Keratinocyte (primary cell): Measurements from ENCODE around the gene PLAAT4.

Experiments
- CTCF ChIP-seq, 3 experiments: IDR thresholded peaks in 1 of 3; conservative IDR thresholded peaks in 1 of 3; optimal IDR thresholded peaks in 1 of 3; 2 replicates in 2 of 3; 3 replicates in 1 of 3; pipeline versions ENCODE3 to v1.5.1; 2011; ENCODE audit warnings: low read length in 3 of 3, mild to moderate bottlenecking in 3 of 3, moderate library complexity in 2 of 3, control low read depth in 1 of 3, inconsistent platforms in 1 of 3; ENCODE audit not compliant: insufficient read depth in 2 of 3; ENCODE audit errors: extremely low read depth in 1 of 3
- EZH2 ChIP-seq: IDR thresholded peaks from one replicate; pipeline ENCODE4 v1.6.1; 2012; ENCODE audit warnings: inconsistent platforms, mild to moderate bottlenecking, low read length, moderate library complexity

GRCh38 chr11:63490551-63491239 is 45.9 kb upstream of the PLAAT4 start, which contains the start of gene PLAAT5:
- peak; percentile 76 for TF ChIP-seq EZH2
- no peak for TF ChIP-seq CTCF (optimal IDR thresholded peaks at IDR 0.05 in 1 of 3, IDR thresholded peaks at IDR 0.05 in 1 of 3, conservative IDR thresholded peaks at IDR 0.05 in 1 of 3; ENCODE audit: extremely low read depth in 1 of 3, insufficient read depth in 2 of 3, low read length in 3 of 3)
